ENCODE results near the gene LYSMD2.

The LYSMD2 gene

DNA sequence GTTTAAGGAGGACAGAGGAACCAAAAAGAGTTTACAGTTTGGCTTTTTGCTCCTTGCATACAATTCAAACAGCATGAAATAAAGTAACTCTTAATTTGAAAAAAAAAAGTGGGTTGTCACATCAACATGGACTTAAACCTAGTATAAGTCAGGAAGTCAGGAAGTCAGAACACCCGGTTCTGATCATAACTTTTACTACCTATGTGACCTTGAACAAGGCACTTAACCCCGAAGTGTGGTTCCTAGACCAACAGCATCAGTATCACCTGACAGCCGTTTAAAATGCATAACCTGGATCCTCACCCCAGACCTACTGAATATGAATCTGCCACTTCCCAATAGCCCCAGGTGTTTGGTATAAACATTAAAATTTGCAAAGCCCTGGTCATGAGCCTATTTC, 18.7 kb downstream of the LYSMD2 start:
- no peak for DNase-seq

GRCh38 chr15:51718219-51718618, 19.2 kb downstream of the LYSMD2 start:
- DNase-seq, result no peak

DNA sequence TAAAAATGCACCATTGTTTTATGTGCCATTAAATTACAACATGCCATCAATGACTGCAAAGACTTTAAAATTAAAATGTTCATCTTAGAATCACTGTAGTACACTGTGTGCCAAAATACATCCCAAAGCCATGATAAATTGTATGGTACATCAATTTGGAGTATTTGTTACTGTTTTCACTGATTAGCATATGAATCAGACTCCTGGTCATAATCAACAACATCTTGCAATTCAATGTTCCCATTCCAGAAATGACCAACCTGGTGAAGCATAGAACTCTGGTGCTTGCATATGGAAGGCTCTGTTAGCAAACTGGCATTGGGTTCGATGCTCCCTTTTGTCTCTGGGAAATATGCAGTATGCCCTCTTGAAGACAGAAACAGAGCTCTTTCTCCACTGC, 22.5 kb downstream of the LYSMD2 start:
- no peak for DNase-seq

DNA sequence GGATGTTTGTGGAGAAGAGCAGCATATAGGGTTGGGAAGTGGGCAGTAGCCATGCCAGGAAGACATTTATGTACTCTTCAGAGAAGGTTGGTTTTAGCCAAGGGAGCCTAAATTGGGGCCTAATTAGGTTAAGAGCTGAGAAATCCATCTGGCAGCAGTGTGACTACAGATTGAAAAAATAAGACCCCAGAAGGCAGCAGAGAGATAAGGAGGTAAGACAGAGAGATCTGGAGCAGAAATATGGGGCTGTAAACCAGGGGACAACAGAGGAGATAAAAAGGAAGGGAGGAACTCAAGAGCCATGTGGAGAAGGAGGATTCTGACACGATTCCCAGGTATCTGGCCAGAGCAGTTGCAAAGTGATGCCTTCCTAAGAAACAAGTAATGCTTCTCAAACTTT, 23.3 kb downstream of the LYSMD2 start:
- no peak for DNase-seq

- no peak for DNase-seq
Measured at GRCh38 chr15:51709031-51709430, 28.4 kb downstream of the LYSMD2 start.

GRCh38 chr15:51708013-51708412, 29.4 kb downstream of the LYSMD2 start:
- DNase-seq, result no peak

DNA sequence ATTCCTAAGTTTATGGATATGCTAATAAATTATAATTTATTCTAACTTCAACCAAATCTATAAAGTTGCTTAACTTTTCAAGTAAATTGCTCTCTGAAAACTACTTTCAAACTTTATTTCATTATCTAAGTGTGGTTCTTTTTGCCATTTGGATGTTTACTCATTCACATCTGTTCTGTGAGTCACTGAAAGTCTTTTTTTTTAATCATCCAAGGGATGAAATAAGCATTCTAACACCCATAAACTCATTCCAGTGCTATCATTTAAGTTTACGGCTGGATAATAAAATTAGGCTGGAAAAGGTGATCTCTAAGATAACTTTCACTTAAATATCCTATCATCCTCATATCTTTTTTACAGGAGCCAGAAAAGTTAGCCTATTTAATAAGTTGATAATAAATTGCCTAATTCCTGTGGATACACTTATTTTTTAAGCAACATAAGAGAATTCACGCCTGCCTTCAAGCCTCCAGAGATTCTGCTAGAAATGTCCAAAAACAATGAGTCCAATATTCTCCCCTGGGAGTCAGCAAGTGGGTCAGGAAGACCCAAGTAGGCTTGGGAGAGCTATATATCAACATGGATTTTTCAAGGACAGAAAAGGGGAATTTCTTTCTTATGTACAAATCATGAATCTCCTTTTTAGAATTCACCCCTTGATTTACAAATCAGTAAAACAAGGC, 30.4 kb downstream of the LYSMD2 start:
- no peak for DNase-seq

- no peak for DNase-seq
Measured at GRCh38 chr15:51706291-51706690, 31.2 kb downstream of the LYSMD2 start.

DNA sequence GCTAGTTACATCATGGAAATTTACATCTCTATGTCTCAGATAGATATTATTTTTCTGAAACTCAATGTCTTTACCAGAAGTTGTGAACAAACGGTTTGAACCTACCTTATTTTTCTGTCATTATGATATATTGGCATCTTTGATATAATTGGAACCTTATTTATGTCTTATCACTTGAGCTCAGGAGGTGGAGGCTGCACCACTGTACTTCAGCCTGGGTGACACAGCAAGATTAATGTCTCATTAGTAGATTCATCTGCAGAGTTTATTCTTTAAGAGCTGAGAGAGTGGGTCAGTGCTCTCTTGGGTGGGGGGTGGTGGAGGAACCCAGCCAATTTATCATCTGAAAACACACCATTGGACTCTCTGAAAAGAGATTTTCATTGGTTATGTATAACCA, 34.7 kb downstream of the LYSMD2 start:
- DNase-seq, result no peak

DNA sequence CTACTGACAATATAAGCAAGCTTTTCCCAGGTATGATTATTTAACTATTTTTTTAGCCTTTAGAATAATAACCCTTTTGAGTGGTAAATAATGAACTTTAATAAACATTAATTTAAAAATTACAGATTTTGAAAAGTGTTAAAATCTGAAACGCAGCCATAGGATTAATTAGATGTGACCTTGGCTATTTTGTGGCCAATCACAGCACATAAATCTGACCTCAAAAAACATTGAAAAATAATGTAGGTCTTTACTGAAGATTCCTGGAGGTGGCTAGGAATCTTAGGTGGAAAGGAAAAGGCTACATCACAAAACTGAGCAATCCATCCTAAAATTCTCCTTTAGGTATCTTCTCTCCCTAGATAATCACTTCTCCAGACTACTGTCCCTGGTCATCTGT, 38.1 kb downstream of the LYSMD2 start:
- DNase-seq, result no peak

- no peak for DNase-seq
Measured at GRCh38 chr15:51697163-51697562, 40.3 kb downstream of the LYSMD2 start.

DNA sequence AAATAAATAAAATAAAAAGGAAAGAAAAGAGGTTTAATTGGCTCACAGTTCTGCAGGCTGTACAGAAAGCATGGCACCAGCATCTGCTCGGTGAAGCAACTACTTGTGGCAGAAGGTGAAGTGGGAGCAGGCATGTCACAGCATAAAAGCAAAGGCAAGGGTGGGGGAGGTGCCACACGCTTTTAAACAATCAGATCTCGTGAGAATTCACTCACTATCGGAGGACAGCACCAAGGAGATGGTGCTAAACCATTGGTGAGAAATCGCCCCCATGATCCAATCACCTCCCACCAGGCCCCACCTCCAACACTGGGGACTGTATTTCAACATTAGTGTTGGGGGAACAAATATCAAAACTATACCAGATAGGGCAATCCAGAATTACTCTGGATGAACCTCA, 40.9 kb downstream of the LYSMD2 start:
- no peak for DNase-seq

DNA sequence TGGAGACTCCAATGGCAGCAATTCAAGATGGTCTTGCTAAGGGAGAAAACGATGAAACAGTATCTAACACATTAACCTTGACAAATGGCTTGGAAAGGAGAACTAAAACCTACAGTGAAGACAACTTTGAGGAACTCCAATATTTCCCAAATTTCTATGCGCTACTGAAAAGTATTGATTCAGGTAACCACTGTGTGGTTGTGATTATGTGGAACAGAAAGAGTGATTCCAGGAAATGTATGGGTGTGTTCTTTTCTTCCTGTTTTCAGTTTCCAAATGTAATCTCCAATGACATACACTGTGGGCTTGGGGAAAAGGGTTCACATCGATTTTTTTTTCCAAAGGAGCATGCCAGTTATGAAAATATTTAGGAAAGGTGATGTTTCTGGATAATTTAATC, 45.3 kb downstream of the LYSMD2 start:
- DNase-seq, result no peak

DNA sequence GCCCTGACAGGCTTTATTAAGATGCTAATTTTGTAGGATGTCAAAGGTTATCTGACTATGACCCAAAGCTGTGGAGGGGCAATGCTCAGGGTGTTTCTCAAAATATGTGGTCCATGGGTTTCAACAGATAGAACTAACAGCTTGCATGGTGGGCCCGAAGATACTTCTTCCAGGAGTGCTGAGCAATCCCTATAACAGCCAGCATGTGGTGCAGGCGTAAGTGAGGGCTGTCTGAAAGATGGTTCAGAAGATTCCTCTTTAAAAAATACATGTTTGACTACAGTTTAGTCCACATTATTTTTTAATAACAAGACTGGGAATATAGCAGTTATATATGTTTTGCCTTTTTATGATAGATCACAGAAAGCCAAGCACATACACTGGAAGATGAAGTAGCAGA, 48.6 kb downstream of the LYSMD2 start:
- DNase-seq, result no peak

- no peak for DNase-seq
Measured at GRCh38 chr15:51687565-51687964, 49.9 kb downstream of the LYSMD2 start.

DNA sequence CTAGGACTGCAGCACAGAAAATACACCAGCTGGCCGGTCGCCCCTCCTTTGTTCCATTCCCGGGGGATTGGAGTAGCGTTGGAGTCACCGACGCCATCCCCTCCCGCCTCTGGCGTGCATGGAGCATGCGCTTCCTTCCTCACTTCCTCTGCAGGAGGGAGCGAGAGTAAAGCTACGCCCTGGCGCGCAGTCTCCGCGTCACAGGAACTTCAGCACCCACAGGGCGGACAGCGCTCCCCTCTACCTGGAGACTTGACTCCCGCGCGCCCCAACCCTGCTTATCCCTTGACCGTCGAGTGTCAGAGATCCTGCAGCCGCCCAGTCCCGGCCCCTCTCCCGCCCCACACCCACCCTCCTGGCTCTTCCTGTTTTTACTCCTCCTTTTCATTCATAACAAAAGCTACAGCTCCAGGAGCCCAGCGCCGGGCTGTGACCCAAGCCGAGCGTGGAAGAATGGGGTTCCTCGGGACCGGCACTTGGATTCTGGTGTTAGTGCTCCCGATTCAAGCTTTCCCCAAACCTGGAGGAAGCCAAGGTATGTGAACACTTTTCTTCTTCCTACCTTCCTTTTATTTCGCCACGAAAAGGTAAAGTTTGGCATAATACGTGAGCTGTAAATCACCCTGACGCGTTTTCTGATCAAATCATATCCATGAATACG, 56.0 kb downstream of the LYSMD2 start, which contains the start of gene SCG3:
TSS of gene SCG3 (plus strand) at position 201 of the 661 bp plus-strand sequence. CDS start at position 454, 253 bp downstream.
- DNase-seq, result no peak

DNA sequence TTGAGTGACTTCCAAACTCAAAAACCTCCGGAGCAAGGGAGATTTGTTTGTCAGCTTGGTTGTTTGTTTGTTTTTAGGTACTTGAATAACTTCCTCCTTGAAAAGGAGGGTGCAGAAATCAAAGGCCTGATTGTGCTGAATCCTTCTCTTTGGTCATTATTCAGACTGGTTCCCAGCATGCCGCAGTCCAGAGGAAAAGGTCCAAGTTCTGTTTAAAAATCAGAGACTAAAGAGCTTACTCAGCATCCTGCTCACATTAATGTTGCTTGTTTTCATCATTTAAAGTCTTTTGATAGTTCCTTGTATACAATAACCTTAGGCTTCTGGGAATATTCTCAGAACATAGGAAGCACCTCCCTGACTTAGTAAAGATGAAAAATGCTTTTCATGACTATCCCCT, 57.1 kb downstream of the LYSMD2 start:
- DNase-seq, result no peak

DNA sequence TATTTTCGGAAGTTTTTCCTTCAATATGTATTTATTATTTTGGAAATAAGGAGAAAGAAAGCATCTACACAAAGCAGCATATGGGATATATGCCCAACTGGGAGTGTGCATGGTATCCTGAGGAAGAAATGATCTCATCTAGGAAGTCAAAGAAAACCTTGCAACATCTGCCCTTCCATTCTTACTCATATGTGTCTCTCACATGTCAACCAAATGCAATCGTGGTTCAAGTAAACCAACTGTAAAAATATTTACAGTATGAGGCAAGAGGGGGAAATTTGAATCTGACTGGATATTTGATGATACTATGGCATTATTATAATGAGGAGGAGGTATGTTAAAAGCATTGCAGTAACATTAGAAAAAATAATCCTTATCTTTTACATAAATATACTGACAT, 59.4 kb downstream of the LYSMD2 start:
- no peak for DNase-seq

- DNase-seq, result no peak
Measured at GRCh38 chr15:51677452-51677851, 60.0 kb downstream of the LYSMD2 start.

GRCh38 chr15:51677021-51677420, 60.4 kb downstream of the LYSMD2 start:
- DNase-seq, result no peak

- DNase-seq, result no peak
Measured at GRCh38 chr15:51675234-51675633, 62.2 kb downstream of the LYSMD2 start.
